Nephron (organoid): ENCODE data around the gene IAPP.
"Not testable (repeated sequence)": the region's sequence is repeated elsewhere in the genome, so short reads cannot be mapped to it uniquely, and the experiment has no call there.

ENCODE experiments used
- H3K27ac Mint-ChIP-seq, 3 experiments: 2 replicates each; pipeline ENCODE4 v1.8.0; 2020; ENCODE audit warnings: mixed read lengths in 3 of 3, mild to moderate bottlenecking in 2 of 3, moderate library complexity in 1 of 3
- H3K27me3 Mint-ChIP-seq: 2 replicates; pipeline ENCODE4 v1.8.0; 2021; ENCODE audit warnings: low read depth, mild to moderate bottlenecking, moderate library complexity, mixed read lengths
- H3K36me3 Mint-ChIP-seq: 2 replicates; pipeline ENCODE4 v1.8.0; 2020; ENCODE audit warnings: low read depth, mixed read lengths
- H3K4me1 Mint-ChIP-seq: 2 replicates; pipeline ENCODE4 v1.8.0; 2020; ENCODE audit warnings: mixed read lengths
- H3K4me3 Mint-ChIP-seq, 3 experiments: 2 replicates each; pipeline ENCODE4 v1.8.0; 2020; ENCODE audit warnings: mild to moderate bottlenecking in 3 of 3, mixed read lengths in 3 of 3, moderate library complexity in 2 of 3
- H3K9me3 Mint-ChIP-seq: 2 replicates; pipeline ENCODE4 v1.8.0; 2020; ENCODE audit warnings: mixed read lengths
- TF ChIP-seq, protein P1 (sequence below), 3 experiments: fragments of 200-600 bp; sonication (generic); IDR thresholded peaks; one replicate each; pipeline ENCODE4 v1.5.0; 2021; ENCODE audit warnings: antibody characterized with exemption in 3 of 3; ENCODE audit not compliant: unreplicated experiment in 3 of 3

Gene IAPP

DNA sequence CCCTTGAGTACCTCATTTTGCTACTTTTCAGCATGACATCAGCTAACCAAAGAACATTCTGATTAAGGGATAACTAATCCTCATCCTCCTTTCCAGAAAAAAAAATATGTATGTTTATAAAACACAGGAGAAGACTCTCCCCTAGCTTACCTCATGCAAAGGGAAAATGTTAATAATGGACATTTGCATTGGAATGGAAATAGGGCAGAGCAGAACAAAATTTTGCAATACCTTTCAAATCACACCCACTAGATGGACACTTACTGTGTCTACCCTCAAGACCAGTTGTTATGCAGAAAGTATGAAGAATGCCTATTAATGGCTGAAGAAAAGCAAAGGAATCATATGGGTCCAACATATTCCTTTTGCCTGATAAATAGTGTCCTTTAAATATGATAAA, 29.1 kb upstream of the IAPP start:
- H3K9me3 Mint-ChIP-seq: no peaks in the 10 kb centered on the region
- no peaks in the 10 kb centered on the region for H3K36me3 Mint-ChIP-seq
- H3K27ac Mint-ChIP-seq: no peak overlapping the region
- TF ChIP-seq, protein P1, sequence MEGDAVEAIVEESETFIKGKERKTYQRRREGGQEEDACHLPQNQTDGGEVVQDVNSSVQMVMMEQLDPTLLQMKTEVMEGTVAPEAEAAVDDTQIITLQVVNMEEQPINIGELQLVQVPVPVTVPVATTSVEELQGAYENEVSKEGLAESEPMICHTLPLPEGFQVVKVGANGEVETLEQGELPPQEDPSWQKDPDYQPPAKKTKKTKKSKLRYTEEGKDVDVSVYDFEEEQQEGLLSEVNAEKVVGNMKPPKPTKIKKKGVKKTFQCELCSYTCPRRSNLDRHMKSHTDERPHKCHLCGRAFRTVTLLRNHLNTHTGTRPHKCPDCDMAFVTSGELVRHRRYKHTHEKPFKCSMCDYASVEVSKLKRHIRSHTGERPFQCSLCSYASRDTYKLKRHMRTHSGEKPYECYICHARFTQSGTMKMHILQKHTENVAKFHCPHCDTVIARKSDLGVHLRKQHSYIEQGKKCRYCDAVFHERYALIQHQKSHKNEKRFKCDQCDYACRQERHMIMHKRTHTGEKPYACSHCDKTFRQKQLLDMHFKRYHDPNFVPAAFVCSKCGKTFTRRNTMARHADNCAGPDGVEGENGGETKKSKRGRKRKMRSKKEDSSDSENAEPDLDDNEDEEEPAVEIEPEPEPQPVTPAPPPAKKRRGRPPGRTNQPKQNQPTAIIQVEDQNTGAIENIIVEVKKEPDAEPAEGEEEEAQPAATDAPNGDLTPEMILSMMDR (IDR thresholded peaks at IDR 0.05; ENCODE audit: unreplicated experiment in 3 of 3): no peak
- H3K4me3 Mint-ChIP-seq: no peak overlapping the region
- no peaks in the 10 kb centered on the region for H3K4me1 Mint-ChIP-seq
- no peaks in the 10 kb centered on the region for H3K27me3 Mint-ChIP-seq

DNA sequence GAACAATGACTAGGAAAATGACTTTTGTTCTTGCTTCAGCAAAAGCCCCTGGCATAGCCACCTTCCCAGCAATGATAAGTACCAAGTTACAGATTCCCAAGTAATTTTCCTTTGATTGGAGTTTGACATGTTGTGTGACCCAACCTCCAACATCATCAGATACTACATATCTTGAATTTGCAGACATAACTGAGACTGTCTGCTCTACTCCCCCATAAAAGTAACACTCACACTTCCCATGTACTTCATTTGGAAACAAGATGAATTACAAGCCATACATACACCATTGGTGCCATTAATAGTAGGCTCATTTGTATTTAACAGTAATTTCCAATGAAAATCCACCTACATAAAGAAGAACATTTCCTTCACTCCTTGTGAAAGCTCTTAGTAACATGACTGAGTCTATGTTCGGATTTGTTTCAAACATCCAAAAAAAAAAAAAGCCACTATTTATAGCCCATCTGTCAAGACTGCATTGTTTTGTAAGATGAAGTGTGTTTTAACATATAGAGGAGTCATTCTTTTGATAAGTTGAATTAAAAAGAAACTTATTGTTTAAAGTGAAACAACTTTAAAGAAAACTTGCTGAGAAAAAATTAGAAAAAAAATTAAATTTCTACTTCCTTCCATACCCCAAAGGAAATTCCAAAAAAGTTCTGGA, 26.0 kb upstream of the IAPP start:
- no peaks in the 10 kb centered on the region for H3K36me3 Mint-ChIP-seq
- no peaks in the 10 kb centered on the region for H3K4me1 Mint-ChIP-seq
- TF ChIP-seq, protein P1 (IDR thresholded peaks at IDR 0.05; ENCODE audit: unreplicated experiment in 3 of 3): no peak
- no peak overlapping the region for H3K27ac Mint-ChIP-seq
- H3K27me3 Mint-ChIP-seq: no peaks in the 10 kb centered on the region
- H3K9me3 Mint-ChIP-seq: no peaks in the 10 kb centered on the region
- no peak overlapping the region for H3K4me3 Mint-ChIP-seq

DNA sequence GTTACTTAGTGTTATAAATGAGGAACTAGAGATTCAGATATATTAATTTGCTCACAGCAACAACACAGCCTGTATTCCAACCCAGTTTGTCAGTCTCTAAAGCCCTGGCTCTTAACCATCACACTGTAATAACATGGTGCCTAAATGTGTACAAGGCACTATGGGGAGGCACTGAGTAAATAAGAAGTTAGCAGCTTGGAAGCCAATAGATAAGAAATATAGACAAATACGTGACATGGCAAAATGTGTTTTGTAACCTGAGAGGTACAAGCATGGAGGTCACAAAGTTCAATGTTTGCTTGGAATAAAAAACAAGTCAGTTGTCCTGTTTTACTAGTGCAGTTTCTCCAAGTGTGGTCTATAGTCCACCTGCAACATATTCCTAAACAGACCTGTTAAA, 21.7 kb upstream of the IAPP start:
- H3K9me3 Mint-ChIP-seq: no peaks in the 10 kb centered on the region
- H3K27ac Mint-ChIP-seq: no peak overlapping the region
- H3K27me3 Mint-ChIP-seq: no peaks in the 10 kb centered on the region
- TF ChIP-seq, protein P1 (IDR thresholded peaks at IDR 0.05; ENCODE audit: unreplicated experiment in 3 of 3): no peak
- H3K36me3 Mint-ChIP-seq: no peaks in the 10 kb centered on the region
- H3K4me3 Mint-ChIP-seq: no peak overlapping the region
- no peaks in the 10 kb centered on the region for H3K4me1 Mint-ChIP-seq

DNA sequence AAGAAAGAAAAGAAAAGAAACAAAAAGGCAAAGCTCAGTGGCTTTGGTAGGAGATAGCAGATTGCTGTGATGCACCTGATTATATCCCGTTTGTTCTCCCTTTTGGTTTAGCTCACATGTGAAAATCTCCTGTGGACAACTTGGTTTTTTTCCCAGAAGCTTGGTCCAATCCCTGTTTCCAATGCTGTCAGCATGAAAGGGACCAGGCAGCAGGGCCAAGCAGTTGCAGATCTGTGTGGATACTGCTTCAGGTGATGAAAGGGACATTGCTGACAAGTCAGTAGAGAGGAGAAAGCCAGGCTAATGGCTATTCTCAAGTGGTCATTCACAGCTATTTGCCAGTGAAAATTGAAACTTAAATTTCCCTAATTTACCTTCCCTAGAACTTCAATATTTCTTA, 19.2 kb upstream of the IAPP start:
- H3K27ac Mint-ChIP-seq: no peak overlapping the region
- TF ChIP-seq, protein P1 (IDR thresholded peaks at IDR 0.05; ENCODE audit: unreplicated experiment in 3 of 3): no peak
- H3K9me3 Mint-ChIP-seq: no peaks in the 10 kb centered on the region
- no peaks in the 10 kb centered on the region for H3K27me3 Mint-ChIP-seq
- no peaks in the 10 kb centered on the region for H3K36me3 Mint-ChIP-seq
- no peak overlapping the region for H3K4me3 Mint-ChIP-seq
- no peaks in the 10 kb centered on the region for H3K4me1 Mint-ChIP-seq

DNA sequence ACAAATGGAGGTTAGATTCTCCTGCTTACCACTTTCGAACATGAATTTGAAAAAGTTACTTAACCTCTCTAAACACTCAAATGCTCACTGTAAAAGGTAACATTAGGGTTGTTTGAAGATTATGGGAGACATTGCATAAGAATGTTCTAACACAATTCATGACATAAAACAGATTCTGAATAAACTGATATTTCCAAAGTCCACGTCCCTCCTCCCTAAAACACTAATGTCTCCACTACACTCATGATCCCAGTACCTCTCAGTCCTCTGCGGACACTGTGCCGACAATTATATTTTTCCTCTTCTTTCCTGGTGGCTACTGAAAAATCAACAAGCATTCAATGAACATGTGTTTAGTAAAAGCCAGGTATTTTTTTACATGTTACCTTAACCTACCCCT, 18.8 kb upstream of the IAPP start:
- Mint-ChIP-seq H3K4me1 (no peaks in the 10 kb centered on the region), H3K9me3 (no peaks in the 10 kb centered on the region), H3K27ac (no peak overlapping the region), H3K36me3 (no peaks in the 10 kb centered on the region), H3K27me3 (no peaks in the 10 kb centered on the region), H3K4me3 (no peak overlapping the region)
- TF ChIP-seq, protein P1 (IDR thresholded peaks at IDR 0.05; ENCODE audit: unreplicated experiment in 3 of 3): no peak

DNA sequence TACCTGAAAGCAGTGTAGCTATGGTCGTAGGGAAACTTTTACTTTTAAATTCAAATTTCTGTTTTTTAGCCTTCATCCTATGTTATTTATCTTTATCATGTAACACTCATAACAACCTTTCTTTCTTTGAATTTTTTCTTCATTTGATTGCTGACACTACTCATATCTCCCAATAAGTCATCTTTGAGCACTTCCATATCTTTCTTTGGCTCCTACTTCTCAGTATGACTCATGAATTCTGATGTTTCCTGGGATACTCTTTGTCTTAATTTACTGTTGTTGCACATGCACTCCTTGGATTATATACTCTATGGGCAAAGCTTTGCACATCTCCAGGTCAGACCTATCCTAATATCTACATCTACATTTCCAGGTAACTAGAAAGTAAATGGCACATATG, 18.1 kb upstream of the IAPP start:
- Mint-ChIP-seq H3K9me3 (no peaks in the 10 kb centered on the region), H3K27ac (no peak overlapping the region), H3K36me3 (no peaks in the 10 kb centered on the region), H3K4me1 (no peaks in the 10 kb centered on the region), H3K4me3 (no peak overlapping the region), H3K27me3 (no peaks in the 10 kb centered on the region)
- TF ChIP-seq, protein P1 (IDR thresholded peaks at IDR 0.05; ENCODE audit: unreplicated experiment in 3 of 3): no peak

DNA sequence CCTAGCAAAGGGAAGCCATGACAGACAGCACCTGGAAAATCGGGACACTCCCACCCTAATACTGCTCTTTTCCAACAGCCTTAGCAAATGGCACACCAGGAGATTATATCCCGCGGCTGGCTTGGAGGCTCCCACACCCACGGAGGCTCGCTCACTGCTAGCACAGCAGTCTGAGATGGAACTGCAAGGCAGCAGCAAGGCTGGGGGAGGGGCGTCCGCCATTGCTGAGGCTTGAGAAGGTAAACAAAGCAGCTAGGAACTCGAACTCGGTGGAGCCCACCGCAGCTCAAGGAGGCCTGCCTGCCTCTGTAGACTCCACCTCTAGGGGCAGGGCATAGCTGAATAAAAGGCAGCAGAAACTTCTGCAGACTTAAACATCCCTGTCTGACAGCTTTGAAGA, 12.1 kb upstream of the IAPP start:
- not testable (repeated sequence) for H3K27ac Mint-ChIP-seq, H3K4me1 Mint-ChIP-seq, H3K4me3 Mint-ChIP-seq, H3K36me3 Mint-ChIP-seq, H3K27me3 Mint-ChIP-seq
- H3K9me3 Mint-ChIP-seq: peaks cover 21% of the 10 kb centered on the region
